Adipocyte (in vitro differentiated cells): ENCODE data around the gene FAF1.
A peak's percentile ranks its signal among the peaks of the same experiment; 100 is the strongest.

Source experiments
- DNase-seq: peaks from one replicate; pipeline ENCODE4 v3.0.0-alpha.2; 2015; ENCODE audit warnings: low read depth
- H3K27me3 ChIP-seq: replicated peaks from 2 replicates; pipeline ENCODE4 v1.7.0; 2013; ENCODE audit warnings: mild to moderate bottlenecking, low read length, moderate library complexity; ENCODE audit not compliant: control insufficient read depth, insufficient read depth
- H3K36me3 ChIP-seq: 2 replicates; pipeline ENCODE4 v1.7.0; 2013; ENCODE audit warnings: low read length, mild to moderate bottlenecking, moderate library complexity; ENCODE audit not compliant: control insufficient read depth, insufficient read depth, severe bottlenecking
- H3K4me1 ChIP-seq: 2 replicates; pipeline ENCODE4 v1.7.0; 2013; ENCODE audit warnings: mild to moderate bottlenecking, low read length, moderate library complexity; ENCODE audit not compliant: control insufficient read depth, insufficient read depth
- H3K4me3 ChIP-seq: 2 replicates; pipeline ENCODE4 v1.7.0; 2013; ENCODE audit warnings: mild to moderate bottlenecking, low read length, moderate library complexity
- H3K9ac ChIP-seq: 2 replicates; pipeline ENCODE4 v1.7.0; 2013; ENCODE audit warnings: mild to moderate bottlenecking, low read length, moderate library complexity
- H3K9me3 ChIP-seq: 2 replicates; pipeline ENCODE4 v1.7.0; 2013; ENCODE audit warnings: mild to moderate bottlenecking, low read length, moderate library complexity; ENCODE audit not compliant: control insufficient read depth

FAF1 gene

DNA sequence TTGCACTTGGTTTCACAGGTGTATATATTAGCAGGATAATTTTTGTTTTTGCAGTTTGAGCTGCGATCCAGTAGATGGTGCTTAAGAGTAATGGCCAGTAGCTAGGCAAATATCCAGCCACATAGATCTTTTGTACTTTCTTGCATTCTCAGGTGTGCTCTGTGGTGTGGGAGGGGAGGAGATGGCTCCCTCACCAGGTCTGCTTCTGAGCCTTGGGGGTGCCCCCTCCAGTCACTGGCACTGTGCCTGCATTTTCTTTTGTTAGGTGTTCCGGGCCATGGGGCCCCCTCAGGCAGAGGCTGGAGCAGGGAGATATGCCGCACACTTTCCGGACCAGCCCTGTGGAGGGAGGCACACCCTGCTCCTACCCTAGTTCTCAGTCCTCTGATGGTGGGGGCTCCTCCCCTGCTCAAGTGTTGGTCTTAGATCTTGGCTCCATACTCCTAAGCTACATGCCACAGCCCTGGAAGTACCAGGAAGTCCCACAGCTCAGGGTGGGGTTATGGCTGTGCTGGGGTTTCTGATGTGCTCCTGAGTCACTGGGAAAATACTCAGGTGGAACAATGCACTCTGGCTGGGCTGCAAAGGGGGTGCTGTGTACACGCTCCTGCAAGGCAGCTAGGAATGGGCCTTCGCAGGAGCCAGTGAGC is 339.3 kb downstream of the FAF1 start:
- Histone ChIP-seq H3K9ac (no peak overlapping the region), H3K4me1 (no peaks in the 10 kb centered on the region), H3K4me3 (no peak overlapping the region), H3K9me3 (no peaks in the 10 kb centered on the region), H3K36me3 (no peaks in the 10 kb centered on the region), H3K27me3 (no peaks in the 10 kb centered on the region)
- DNase-seq = peak; percentile 35

- H3K27me3 ChIP-seq = no peaks in the 10 kb centered on the region
- no peak for DNase-seq
- no peak overlapping the region for H3K4me3 ChIP-seq
- H3K4me1 ChIP-seq = no peaks in the 10 kb centered on the region
- no peak overlapping the region for H3K9ac ChIP-seq
- H3K36me3 ChIP-seq = no peaks in the 10 kb centered on the region
- H3K9me3 ChIP-seq = no peaks in the 10 kb centered on the region
Measured at GRCh38 chr1:50615036-50615750, 344.9 kb downstream of the FAF1 start.

GRCh38 chr1:50611675-50612074 is 348.4 kb downstream of the FAF1 start:
- Histone ChIP-seq H3K4me1 (no peaks in the 10 kb centered on the region), H3K9me3 (no peaks in the 10 kb centered on the region), H3K27me3 (no peaks in the 10 kb centered on the region), H3K4me3 (no peak overlapping the region), H3K36me3 (no peaks in the 10 kb centered on the region), H3K9ac (no peak overlapping the region)
- no peak for DNase-seq

GRCh38 chr1:50610563-50610962 is 349.5 kb downstream of the FAF1 start:
- Histone ChIP-seq H3K9ac (no peak overlapping the region), H3K36me3 (no peaks in the 10 kb centered on the region), H3K4me3 (no peak overlapping the region), H3K27me3 (no peaks in the 10 kb centered on the region), H3K9me3 (no peaks in the 10 kb centered on the region), H3K4me1 (no peaks in the 10 kb centered on the region)
- no peak for DNase-seq

DNA sequence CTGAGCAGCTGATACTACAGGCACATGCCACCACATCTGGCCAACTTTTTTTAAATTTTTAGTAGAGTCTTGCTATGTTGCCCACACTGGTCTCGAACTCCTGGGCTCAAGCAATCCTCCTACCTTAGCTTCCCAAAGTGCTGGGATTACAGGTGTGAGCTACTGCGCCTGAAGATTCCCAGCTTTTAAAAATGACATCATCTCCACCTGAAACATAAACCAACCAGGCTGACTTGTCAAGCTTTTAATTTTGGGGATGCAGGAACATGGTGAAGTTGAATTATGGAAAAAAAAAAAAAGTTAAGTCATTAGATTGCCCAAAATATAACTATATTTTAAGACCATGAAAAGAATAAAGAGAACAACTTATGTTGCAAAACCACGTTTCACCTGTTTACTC is 350.6 kb downstream of the FAF1 start:
- Histone ChIP-seq H3K9ac (no peak overlapping the region), H3K36me3 (no peaks in the 10 kb centered on the region), H3K27me3 (no peaks in the 10 kb centered on the region), H3K4me3 (no peak overlapping the region), H3K4me1 (no peaks in the 10 kb centered on the region), H3K9me3 (no peaks in the 10 kb centered on the region)
- DNase-seq = no peak

- H3K9me3 ChIP-seq = no peaks in the 10 kb centered on the region
Measured at GRCh38 chr1:50605186-50605875, 354.7 kb downstream of the FAF1 start.

DNA sequence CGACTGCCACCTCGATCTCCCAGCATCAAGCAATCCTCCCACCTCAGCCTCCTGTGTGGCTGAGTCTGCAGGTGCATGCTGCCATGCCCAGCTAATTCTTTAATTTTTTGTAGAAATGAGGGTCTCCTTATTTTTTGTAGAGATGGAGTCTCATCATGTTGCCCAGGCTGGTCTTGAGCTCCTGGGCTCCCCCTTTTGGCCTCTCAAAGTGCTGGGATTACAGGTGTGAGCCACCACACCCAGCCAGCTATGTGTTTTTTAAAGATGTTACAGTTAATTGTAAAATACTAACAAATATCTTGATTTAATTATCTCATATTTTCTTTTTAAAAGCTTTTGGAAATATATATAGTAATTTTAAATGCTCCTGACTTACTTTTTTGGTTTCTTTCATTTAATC is 355.5 kb downstream of the FAF1 start:
- Histone ChIP-seq H3K9me3 (no peaks in the 10 kb centered on the region), H3K36me3 (no peaks in the 10 kb centered on the region)
- DNase-seq = no peak

More at GRCh38 chr1:50605186-50605875, 354.7 kb downstream of the FAF1 start:
- Histone ChIP-seq H3K4me3 (no peak overlapping the region), H3K4me1 (peaks cover 9% of the 10 kb centered on the region), H3K9ac (no peak overlapping the region), H3K27me3 (no peaks in the 10 kb centered on the region), H3K36me3 (no peaks in the 10 kb centered on the region)
- DNase-seq = peak; percentile 6

GRCh38 chr1:50603274-50604271 is 356.5 kb downstream of the FAF1 start:
- Histone ChIP-seq H3K27me3 (no peaks in the 10 kb centered on the region), H3K9me3 (no peaks in the 10 kb centered on the region)

More for the DNA sequence above, 355.5 kb downstream of the FAF1 start:
- Histone ChIP-seq H3K4me1 (peaks cover 9% of the 10 kb centered on the region), H3K27me3 (no peaks in the 10 kb centered on the region), H3K9ac (no peak overlapping the region), H3K4me3 (no peak overlapping the region)

GRCh38 chr1:50599546-50599945 is 360.5 kb downstream of the FAF1 start:
- H3K27me3 ChIP-seq = no peaks in the 10 kb centered on the region
- H3K4me3 ChIP-seq = no peak overlapping the region
- DNase-seq = no peak
- no peak overlapping the region for H3K9ac ChIP-seq
- H3K9me3 ChIP-seq = no peaks in the 10 kb centered on the region
- peaks cover 9% of the 10 kb centered on the region for H3K4me1 ChIP-seq
- H3K36me3 ChIP-seq = no peaks in the 10 kb centered on the region

More at GRCh38 chr1:50603274-50604271, 356.5 kb downstream of the FAF1 start:
- no peaks in the 10 kb centered on the region for H3K36me3 ChIP-seq
- DNase-seq = peak; percentile 14
- peaks cover 9% of the 10 kb centered on the region for H3K4me1 ChIP-seq
- no peak overlapping the region for H3K4me3 ChIP-seq
- no peak overlapping the region for H3K9ac ChIP-seq

DNA sequence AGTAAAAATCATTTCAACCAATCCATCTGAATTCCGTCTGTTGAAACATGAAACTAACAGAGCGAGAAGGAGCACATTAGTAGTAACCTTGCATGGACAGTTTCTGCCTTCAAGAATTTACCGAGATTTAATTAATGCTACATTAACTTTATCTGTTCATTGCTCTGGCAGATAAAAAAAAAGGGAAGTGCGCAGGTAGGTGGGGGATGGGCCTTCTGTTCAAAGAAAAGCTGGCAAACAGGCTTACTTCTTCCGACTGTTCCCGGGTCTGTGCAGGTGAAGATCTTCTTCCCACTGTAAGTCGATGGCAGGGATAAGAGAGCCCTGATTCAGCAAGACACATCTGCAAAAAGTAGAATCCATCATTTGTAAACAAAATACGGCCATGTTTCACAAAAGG is 364.2 kb downstream of the FAF1 start:
- H3K4me3 ChIP-seq = no peak overlapping the region
- H3K27me3 ChIP-seq = no peaks in the 10 kb centered on the region
- H3K9ac ChIP-seq = no peak overlapping the region
- H3K4me1 ChIP-seq = no peaks in the 10 kb centered on the region
- no peak for DNase-seq
- peaks cover 9% of the 10 kb centered on the region for H3K36me3 ChIP-seq
- H3K9me3 ChIP-seq = no peaks in the 10 kb centered on the region
